ENCODE measurements around the gene LPIN1.

DNA sequence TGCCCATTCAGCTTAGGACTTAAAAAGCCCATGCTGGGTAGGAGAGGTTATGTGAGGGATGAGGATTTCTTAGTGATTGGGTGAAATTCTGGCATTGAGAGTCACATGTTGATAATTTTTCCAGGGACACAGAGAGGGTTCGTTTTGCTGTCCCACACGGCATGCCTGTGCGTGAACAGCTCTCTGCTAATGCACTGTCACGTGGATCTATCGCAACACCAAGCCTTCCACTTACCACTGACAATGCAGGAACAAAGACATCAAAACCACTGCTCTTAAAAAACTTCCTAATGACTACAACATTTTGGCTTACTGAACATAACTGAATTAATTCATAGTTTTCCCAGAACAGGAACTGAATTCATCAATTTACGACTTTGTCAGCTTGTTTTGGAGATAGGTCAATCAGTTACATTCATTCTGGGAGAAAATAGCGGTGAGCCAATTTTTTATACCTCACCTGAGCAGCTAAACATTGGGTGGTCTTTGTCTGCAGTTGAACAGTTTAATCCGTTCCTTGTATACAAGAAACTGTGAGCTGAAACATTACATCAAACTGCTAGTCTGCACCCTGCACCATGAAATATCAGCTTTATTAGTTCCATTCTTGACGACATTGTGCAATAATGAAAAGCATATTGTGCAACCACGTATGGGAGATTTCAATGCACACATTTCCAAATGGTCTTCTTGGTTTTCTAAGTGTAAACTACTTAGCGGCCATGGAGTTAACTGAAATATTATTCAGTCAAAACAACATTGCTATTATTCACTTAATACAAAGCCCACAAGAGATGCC, 127.1 kb downstream of the LPIN1 start:
- TF ChIP-seq CTCF (IDR thresholded peaks at IDR 0.05) (no peak), POLR2A (IDR thresholded peaks at IDR 0.05) (no peak)
